Measurements from ENCODE around the gene DCLRE1C. TPM values are rescaled to one million over a fixed set of nuclear protein-coding genes. Genes with fewer than 3 reads are reported as not detected.

The DCLRE1C gene
- total RNA-seq, 1 donor from 2014 or later, result 13.6 TPM

DNA sequence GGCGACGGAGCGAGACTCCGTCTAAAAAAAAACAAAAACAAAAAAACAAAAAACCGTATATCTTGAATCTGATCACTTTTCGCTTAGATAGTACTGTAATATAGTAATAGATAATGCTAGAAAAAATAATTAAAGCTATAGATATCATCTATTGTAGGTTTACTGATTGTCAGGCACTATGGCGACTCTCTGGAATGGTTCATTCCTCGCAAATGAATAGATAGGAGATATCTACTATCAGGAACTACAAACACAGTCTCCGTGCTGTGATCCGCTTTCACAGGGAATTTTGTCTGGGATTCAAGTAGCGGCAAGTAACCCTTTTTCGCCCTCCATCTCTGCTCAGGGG, 5.0 kb upstream of the DCLRE1C start:
- Histone ChIP-seq H3K9me3 (no peaks in the 10 kb centered on the region), H3K36me3 (no peaks in the 10 kb centered on the region), H3K4me3 (peak overlapping the region; percentile 95), H3K27ac (peak overlapping the region; percentile 98), H3K4me1 (peaks cover 9% of the 10 kb centered on the region), H3K27me3 (ENCODE audit: low read depth) (no peaks in the 10 kb centered on the region)
- no peak for TF ChIP-seq CTCF (IDR thresholded peaks at IDR 0.05)
- no peak for DNase-seq
- intact Hi-C loops (cut with DNase I), result no loop called here
- ATAC-seq, result no peak

DNA sequence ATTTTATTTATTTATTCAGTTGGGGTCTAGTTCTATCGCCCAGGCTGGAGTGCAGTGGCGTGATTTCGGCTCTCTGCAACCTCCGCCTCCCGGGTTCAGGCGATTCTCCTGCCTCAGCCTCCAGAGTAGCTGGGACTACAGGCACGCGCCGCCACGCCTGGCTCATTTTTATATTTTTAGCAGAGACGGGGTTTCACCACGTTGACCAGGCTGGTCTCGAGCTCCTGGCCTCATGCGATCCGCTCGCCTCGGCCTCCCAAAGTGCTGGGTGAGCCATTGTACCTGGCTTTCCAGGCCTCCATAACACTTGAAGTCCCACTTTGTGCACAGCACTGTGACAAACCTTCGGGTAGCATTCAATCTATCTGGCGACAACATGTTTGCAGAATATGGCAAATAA, 1.0 kb upstream of the DCLRE1C start:
- Histone ChIP-seq H3K36me3 (no peaks in the 10 kb centered on the region), H3K27me3 (ENCODE audit: low read depth) (no peaks in the 10 kb centered on the region), H3K4me3 (peak overlapping the region; percentile 92), H3K4me1 (peaks cover 34% of the 10 kb centered on the region), H3K9me3 (no peaks in the 10 kb centered on the region), H3K27ac (peak overlapping the region; percentile 94)
- intact Hi-C loops (cut with DNase I), result no loop called here
- ATAC-seq (no peak), DNase-seq (no peak)
- TF ChIP-seq CTCF (IDR thresholded peaks at IDR 0.05), result no peak

DNA sequence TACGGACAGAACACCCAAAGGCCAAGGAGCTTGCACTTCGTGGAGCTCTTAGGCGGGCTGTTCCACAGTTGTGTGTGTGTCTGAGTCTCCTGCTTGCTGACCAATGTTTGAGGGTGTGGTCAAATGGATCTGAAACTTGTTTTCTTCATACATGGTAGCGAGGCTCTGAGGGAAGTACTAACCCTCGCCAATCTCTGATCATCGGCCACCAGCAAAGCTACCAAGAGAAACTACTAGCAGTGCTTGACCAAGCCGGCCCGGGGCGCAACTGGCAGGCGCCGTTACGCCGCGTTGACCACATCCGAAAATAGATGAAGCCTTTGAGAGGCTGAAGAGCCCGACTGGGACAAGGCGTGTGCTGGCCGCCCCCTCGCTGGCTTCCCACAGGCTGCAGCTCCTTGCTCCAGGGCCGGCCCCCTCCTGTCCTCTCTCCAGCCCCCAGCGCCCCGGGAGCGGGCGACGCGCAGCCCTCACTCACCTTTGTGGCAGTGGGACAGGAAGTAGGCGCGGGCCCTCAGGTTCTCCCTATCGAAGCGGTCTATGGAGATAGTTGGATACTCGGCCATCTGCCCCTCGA, 384 bp downstream of the DCLRE1C start:
- DNase-seq, result peak; percentile 76
- intact Hi-C loops (cut with DNase I), result no loop called here

GRCh38 chr10:14952851-14953423, 959 bp downstream of the DCLRE1C start:
- no peak for ATAC-seq
- Histone ChIP-seq H3K27me3 (ENCODE audit: low read depth) (no peaks in the 10 kb centered on the region), H3K4me3 (peak overlapping the region; percentile 92), H3K36me3 (peaks cover 13% of the 10 kb centered on the region), H3K27ac (peak overlapping the region; percentile 94), H3K9me3 (no peaks in the 10 kb centered on the region), H3K4me1 (peaks cover 34% of the 10 kb centered on the region)
- intact Hi-C loops (cut with DNase I), result no loop called here
- DNase-seq, result no peak
- no peak for TF ChIP-seq CTCF (IDR thresholded peaks at IDR 0.05)

More for the DNA sequence above, 384 bp downstream of the DCLRE1C start:
- Histone ChIP-seq H3K4me3 (peak overlapping the region; percentile 92), H3K36me3 (peaks cover 7% of the 10 kb centered on the region), H3K27me3 (ENCODE audit: low read depth) (no peaks in the 10 kb centered on the region), H3K9me3 (no peaks in the 10 kb centered on the region), H3K27ac (peak overlapping the region; percentile 94), H3K4me1 (peaks cover 34% of the 10 kb centered on the region)
- ATAC-seq, result peak; percentile 69 to 75
- TF ChIP-seq CTCF (IDR thresholded peaks at IDR 0.05), result no peak

DNA sequence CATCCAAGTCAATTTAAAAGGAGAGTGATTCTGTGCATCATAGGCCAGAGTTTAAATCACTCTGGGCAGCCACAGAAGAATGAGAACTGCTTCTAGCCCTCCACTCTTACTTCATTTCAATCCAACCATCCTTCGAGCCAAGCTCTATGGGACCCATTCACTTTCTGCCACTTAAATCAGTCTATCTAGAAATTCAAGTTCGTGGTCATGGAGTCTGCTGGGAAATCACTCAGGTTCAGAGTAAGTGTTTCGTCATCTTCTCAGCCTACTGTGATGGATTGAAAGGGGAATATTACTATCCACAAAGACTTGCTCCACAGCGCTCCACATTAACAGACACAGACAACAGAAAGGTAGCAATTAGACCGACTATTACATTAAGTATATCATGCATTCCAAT, 4.6 kb downstream of the DCLRE1C start:
- no peak overlapping the region for H3K27ac ChIP-seq
- intact Hi-C loops (cut with DNase I), result no loop called here
- DNase-seq (no peak), ATAC-seq (no peak)
- H3K27me3 ChIP-seq (ENCODE audit: low read depth), result no peaks in the 10 kb centered on the region
- H3K4me1 ChIP-seq, result peaks cover 26% of the 10 kb centered on the region
- no peak for TF ChIP-seq CTCF (IDR thresholded peaks at IDR 0.05)
- no peaks in the 10 kb centered on the region for H3K9me3 ChIP-seq
- H3K36me3 ChIP-seq, result peaks cover 50% of the 10 kb centered on the region
- no peak overlapping the region for H3K4me3 ChIP-seq

Data from lower lobe of right lung (tissue), 2 donors.